Psoas muscle (tissue), 8 donors: ENCODE results near the gene LSP1. TPM values are rescaled to one million over a fixed set of nuclear protein-coding genes. Genes with fewer than 3 reads are reported as not detected.

Experiments used
- ATAC-seq, 4 donors: fragments of 200-7000 bp; cut with Tn5 transposase; one replicate each; pipeline ENCODE4 v1.9.1; 2020; ENCODE audit warnings: moderate library complexity in 3 of 4, mild to moderate bottlenecking in 2 of 4
- DNase-seq, 2 donors: peaks; one replicate each; pipeline ENCODE4 v3.0.0-alpha.2; 2020
- H3K27ac ChIP-seq: fragments of 200-600 bp; one replicate; pipeline ENCODE4 v1.8.0; 2022
- H3K27me3 ChIP-seq, 3 donors: fragments of 200-600 bp in 1 of 3; one replicate each; pipeline versions ENCODE4 v1.6.1 to v1.8.0; 2013 to 2022; ENCODE audit warnings: low read length in 2 of 3, mild to moderate bottlenecking in 2 of 3, moderate library complexity in 1 of 3; ENCODE audit not compliant: insufficient read depth in 3 of 3
- H3K36me3 ChIP-seq, 2 donors: fragments of 200-600 bp in 1 of 2; one replicate each; pipeline versions ENCODE4 v1.6.1 to v1.8.0; 2013 to 2022; ENCODE audit warnings: low read depth in 1 of 2, mild to moderate bottlenecking in 1 of 2, moderate library complexity in 1 of 2; ENCODE audit not compliant: insufficient read depth in 1 of 2
- H3K4me1 ChIP-seq: fragments of 200-600 bp; one replicate; pipeline ENCODE4 v1.8.0; 2022
- H3K4me3 ChIP-seq: fragments of 200-600 bp; one replicate; pipeline ENCODE4 v1.8.0; 2022; ENCODE audit warnings: mild to moderate bottlenecking
- H3K9me3 ChIP-seq: fragments of 200-600 bp; one replicate; pipeline ENCODE4 v1.8.0; 2022
- WGBS, 3 donors: extraction: QIAGEN DNeasy Blood & Tissue Kit; methylation state at CpG; one replicate each; pipeline versions ENCODE4 v1.1.6 to v1.1.7; 2013; 5-methylcytosine and 5-hydroxymethylcytosine counted together
- intact Hi-C, 2 donors: fragments of 100-400 bp; cut with DNase I; formaldehyde crosslinking; loops; one replicate each; pipeline versions ENCODE4 v1.11.0 to v1.14.2; 2022
- polyA plus RNA-seq, 3 donors: library from polyadenylated mRNA; stranded (reverse); fragments of 200-250 nt; gene quantifications; one replicate each; pipeline ENCODE4 v1.2.3, GENCODE V29; 2013
- total RNA-seq, 4 donors: library from RNA; stranded (reverse); fragmentation: NEBNext Ultra II Directional in 2 of 4; extraction: Animal tissue kit (Norgen Biotek cat#: 25700) in 2 of 4; gene quantifications; one replicate each; pipeline versions ENCODE4 v1.2.1 to v1.2.4, GENCODE V29; 2021 to 2023
- TF ChIP-seq, protein P1 (sequence below): fragments of 200-600 bp; IDR thresholded peaks from one replicate; pipeline ENCODE4 v1.8.0; 2022; ENCODE audit warnings: antibody characterized with exemption
- donor health status: healthy with polysubstance abuse.
- donor health status: DM: no; HTN: no; CAD: no; lungs with moderate emphysema.
- donor health status: Bipolar disorder and iron deficiency.
- donor health status: healthy.
- donor health status: DM: yes; HTN: yes; CAD: no.
- donor health status: DM: no; HTN: no; CAD: no.
- donor health status: DM: no; HTN: no; CAD: no.
- donor health status: DM: yes; HTN: yes; CAD: no.

LSP1 gene
- total and polyA plus RNA-seq, 7 donors = 7.5 to 27.1 (median 14.4) TPM

- H3K4me1 ChIP-seq = peaks cover 2% of the 10 kb centered on the region
- no peak for DNase-seq
- no peaks in the 10 kb centered on the region for H3K36me3 ChIP-seq
- no peak overlapping the region for H3K4me3 ChIP-seq
- 65 to 72% (median 69%) methylated on average over 14 of the region's 14 CpGs for WGBS, 3 donors
- intact Hi-C loops = no loop called here
- TF ChIP-seq, protein P1, sequence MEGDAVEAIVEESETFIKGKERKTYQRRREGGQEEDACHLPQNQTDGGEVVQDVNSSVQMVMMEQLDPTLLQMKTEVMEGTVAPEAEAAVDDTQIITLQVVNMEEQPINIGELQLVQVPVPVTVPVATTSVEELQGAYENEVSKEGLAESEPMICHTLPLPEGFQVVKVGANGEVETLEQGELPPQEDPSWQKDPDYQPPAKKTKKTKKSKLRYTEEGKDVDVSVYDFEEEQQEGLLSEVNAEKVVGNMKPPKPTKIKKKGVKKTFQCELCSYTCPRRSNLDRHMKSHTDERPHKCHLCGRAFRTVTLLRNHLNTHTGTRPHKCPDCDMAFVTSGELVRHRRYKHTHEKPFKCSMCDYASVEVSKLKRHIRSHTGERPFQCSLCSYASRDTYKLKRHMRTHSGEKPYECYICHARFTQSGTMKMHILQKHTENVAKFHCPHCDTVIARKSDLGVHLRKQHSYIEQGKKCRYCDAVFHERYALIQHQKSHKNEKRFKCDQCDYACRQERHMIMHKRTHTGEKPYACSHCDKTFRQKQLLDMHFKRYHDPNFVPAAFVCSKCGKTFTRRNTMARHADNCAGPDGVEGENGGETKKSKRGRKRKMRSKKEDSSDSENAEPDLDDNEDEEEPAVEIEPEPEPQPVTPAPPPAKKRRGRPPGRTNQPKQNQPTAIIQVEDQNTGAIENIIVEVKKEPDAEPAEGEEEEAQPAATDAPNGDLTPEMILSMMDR = no peak
- no peak for ATAC-seq
- no peaks in the 10 kb centered on the region for H3K9me3 ChIP-seq
- peak overlapping the region; percentile 74 for H3K27ac ChIP-seq
- H3K27me3 ChIP-seq = no peaks in the 10 kb centered on the region
Measured at GRCh38 chr11:1906611-1907423, 53.9 kb downstream of the LSP1 start.

DNA sequence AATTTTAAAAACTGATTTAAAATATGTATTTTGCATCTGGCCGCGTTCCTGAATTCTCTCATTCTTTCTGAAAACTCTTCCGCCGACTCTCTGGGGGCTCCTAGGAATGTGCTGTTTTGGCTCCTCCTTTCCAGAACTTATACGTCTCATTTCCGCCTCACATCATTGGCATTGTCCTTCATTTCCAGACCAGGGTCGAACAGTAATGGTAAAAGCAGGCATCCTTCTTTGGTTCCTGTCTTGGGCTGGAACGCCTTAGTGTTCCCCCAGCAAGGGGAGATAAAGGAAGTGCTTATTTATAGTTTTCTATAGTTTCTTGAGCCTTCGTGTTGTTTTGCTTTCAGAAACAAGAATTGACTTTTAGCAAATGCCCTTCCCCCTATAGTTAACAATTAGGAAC is 55.7 kb downstream of the LSP1 start:
- 31 to 35% (median 33%) methylated on average over 9 of the region's 9 CpGs for WGBS, 3 donors
- intact Hi-C loops = loop anchor here in 1 of 2 donors (1.0 kb wide), 1 partner anchor 29 kb away; no protein-coding TSS in a partner anchor
- ATAC-seq (peak in 1 of 4 donors; percentile 32), DNase-seq (no peak)
- Histone ChIP-seq H3K36me3 (no peaks in the 10 kb centered on the region), H3K4me1 (peaks cover 2% of the 10 kb centered on the region), H3K27me3 (no peaks in the 10 kb centered on the region), H3K9me3 (no peaks in the 10 kb centered on the region), H3K27ac (peak overlapping the region; percentile 74), H3K4me3 (peak overlapping the region; percentile 2)
- TF ChIP-seq, protein P1 = no peak

- H3K9me3 ChIP-seq = no peaks in the 10 kb centered on the region
- intact Hi-C loops = loop anchor here in 1 of 2 donors (1.0 kb wide), 1 partner anchor 28 kb away; no protein-coding TSS in a partner anchor
- ATAC-seq = no peak
- no peak overlapping the region for H3K4me3 ChIP-seq
- H3K27ac ChIP-seq = peak overlapping the region; percentile 74
- 87 to 90% (median 89%) methylated on average over 7 of the region's 7 CpGs for WGBS, 3 donors
- H3K36me3 ChIP-seq = no peaks in the 10 kb centered on the region
- no peak for DNase-seq
- TF ChIP-seq, protein P1 = no peak
- H3K4me1 ChIP-seq = peaks cover 2% of the 10 kb centered on the region
- H3K27me3 ChIP-seq = no peaks in the 10 kb centered on the region
Measured at GRCh38 chr11:1909524-1909923, 56.6 kb downstream of the LSP1 start.

DNA sequence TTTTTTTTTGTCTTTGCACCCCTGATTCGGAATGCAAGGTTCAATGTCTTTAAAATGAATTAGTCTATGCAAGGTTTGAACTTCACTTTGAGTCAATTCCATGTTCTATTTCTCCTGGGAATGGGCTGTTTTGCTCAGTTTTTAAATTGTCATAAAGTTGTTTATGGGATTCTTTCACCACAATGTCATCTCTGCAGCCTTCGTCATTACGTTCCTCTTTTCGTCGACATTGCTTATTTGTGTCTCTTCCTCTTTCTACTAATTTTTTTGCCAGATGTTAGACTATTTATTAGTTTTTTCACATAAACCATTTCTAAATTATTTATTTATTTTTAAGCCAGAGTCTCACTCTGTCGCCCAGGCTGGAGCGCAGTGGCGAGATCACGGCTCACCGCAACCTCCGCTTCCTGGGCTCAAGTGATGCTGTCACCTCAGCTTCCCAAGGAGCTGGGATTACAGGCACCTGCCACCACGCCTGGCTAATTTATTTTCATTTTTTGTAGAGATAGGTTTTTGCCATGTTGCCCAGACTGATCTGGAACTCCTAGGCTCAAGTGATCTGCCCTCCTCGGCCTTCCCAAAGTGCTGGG is 59.5 kb downstream of the LSP1 start:
- H3K9me3 ChIP-seq = no peaks in the 10 kb centered on the region
- peak overlapping the region; percentile 36 for H3K27ac ChIP-seq
- H3K4me1 ChIP-seq = peaks cover 17% of the 10 kb centered on the region
- no peaks in the 10 kb centered on the region for H3K27me3 ChIP-seq
- 53 to 69% (median 69%) methylated on average over 13 of the region's 13 CpGs for WGBS, 3 donors
- no peak overlapping the region for H3K4me3 ChIP-seq
- ATAC-seq = no peak
- intact Hi-C loops = loop anchor here in 1 of 2 donors (10.0 kb wide), 1 partner anchor 68 kb away; no protein-coding TSS in a partner anchor
- no peak for DNase-seq
- H3K36me3 ChIP-seq = no peaks in the 10 kb centered on the region
- TF ChIP-seq, protein P1 = no peak
